GM10266 (cell line): ENCODE data around the gene ATP13A3.
A peak's percentile ranks its signal among the peaks of the same experiment; 100 is the strongest.

Experiments
- DNase-seq: peaks from one replicate; pipeline ENCODE4 v3.0.0; 2012; ENCODE audit errors: extremely low spot score
- CTCF ChIP-seq: IDR thresholded peaks from 2 replicates; pipeline ENCODE4 v1.5.1; 2012; ENCODE audit warnings: mild to moderate bottlenecking, low read depth; ENCODE audit not compliant: control insufficient read depth, insufficient read depth; ENCODE audit errors: missing control alignments

The ATP13A3 gene

GRCh38 chr3:194399874-194400411 lies 86.9 kb downstream of the ATP13A3 start:
- DNase-seq, result no peak
- TF ChIP-seq CTCF, result no peak

- no peak for DNase-seq
- TF ChIP-seq CTCF, result no peak
Measured at GRCh38 chr3:194399166-194399565, 87.6 kb downstream of the ATP13A3 start, which contains the start of gene GP5. GP5 (minus strand) TSS chr3:194399266; CDS start chr3:194398282, 984 bp downstream.

GRCh38 chr3:194397757-194398312 lies 89.0 kb downstream of the ATP13A3 start:
- TF ChIP-seq CTCF, result no peak
- no peak for DNase-seq

- peak; percentile 74 for DNase-seq
- TF ChIP-seq CTCF, result no peak
Measured at GRCh38 chr3:194396859-194397756, 89.7 kb downstream of the ATP13A3 start.

- no peak for TF ChIP-seq CTCF
- no peak for DNase-seq
Measured at GRCh38 chr3:194396539-194396858, 90.3 kb downstream of the ATP13A3 start.

GRCh38 chr3:194395778-194396538 lies 90.8 kb downstream of the ATP13A3 start:
- no peak for TF ChIP-seq CTCF
- no peak for DNase-seq
